ENCODE measurements around the gene NFASC.

DNA sequence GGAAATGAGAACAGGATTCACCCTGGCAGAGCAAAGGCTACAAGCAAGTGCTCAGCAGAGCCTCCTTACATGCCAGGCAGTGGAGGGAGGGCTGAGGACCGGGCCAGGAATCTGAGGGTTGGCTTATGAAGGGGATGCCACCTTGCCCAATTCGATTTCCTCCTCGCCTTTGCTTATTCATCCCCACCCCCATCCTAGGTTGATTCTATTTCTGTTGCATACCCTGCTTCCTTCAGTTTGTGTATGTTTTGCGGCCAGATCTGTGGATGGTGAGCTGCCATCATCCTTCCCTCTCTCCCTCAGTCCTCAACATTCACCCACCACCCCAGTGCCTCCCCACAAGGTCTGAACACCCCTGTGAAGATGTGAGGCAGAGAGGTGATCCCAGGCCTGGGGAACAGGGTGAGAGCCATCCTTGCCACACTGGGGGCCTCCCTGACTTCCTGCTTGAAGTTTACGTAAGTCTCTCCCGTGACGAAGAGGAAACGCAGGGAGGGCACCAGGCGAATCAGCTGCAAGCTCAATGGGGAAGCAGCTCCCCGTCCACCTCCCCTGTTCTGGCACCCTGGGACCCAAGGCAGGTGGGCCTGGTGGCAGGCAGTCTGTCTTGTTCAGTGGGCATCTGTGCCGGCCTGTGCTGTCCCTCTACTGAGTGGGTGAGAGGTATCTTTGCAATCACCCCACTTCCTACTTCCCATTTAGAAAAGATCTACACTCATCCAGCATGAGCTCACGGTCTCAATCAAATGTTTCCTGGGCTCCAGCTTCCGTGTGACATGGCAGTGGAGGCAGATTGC lies 121.7 kb downstream of the NFASC start:
- TF ChIP-seq POLR2AphosphoS5 (IDR thresholded peaks at IDR 0.05) (no peak), POLR2A (IDR thresholded peaks at IDR 0.05) (no peak), EP300 (IDR thresholded peaks at IDR 0.05) (no peak)
- TF ChIP-seq, protein P1, sequence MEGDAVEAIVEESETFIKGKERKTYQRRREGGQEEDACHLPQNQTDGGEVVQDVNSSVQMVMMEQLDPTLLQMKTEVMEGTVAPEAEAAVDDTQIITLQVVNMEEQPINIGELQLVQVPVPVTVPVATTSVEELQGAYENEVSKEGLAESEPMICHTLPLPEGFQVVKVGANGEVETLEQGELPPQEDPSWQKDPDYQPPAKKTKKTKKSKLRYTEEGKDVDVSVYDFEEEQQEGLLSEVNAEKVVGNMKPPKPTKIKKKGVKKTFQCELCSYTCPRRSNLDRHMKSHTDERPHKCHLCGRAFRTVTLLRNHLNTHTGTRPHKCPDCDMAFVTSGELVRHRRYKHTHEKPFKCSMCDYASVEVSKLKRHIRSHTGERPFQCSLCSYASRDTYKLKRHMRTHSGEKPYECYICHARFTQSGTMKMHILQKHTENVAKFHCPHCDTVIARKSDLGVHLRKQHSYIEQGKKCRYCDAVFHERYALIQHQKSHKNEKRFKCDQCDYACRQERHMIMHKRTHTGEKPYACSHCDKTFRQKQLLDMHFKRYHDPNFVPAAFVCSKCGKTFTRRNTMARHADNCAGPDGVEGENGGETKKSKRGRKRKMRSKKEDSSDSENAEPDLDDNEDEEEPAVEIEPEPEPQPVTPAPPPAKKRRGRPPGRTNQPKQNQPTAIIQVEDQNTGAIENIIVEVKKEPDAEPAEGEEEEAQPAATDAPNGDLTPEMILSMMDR (IDR thresholded peaks at IDR 0.05), result no peak
